Tibial artery (tissue), 4 donors: ENCODE data around the gene RSPH9.

Experiments
- DNase-seq, 2 donors: peaks; one replicate each; pipeline ENCODE4 v3.0.0-alpha.2; 2019
- H3K27ac ChIP-seq, 2 donors: fragments of 200-600 bp; sonication (generic) in 1 of 2; 1 replicate in 1 of 2; 2 replicates in 1 of 2; pipeline ENCODE4 v1.5.1; 2018 to 2019; ENCODE audit warnings: mild to moderate bottlenecking in 1 of 2
- H3K27me3 ChIP-seq, 2 donors: fragments of 200-600 bp; sonication (generic) in 1 of 2; one replicate each; pipeline versions ENCODE4 v1.5.1 to v1.6.0; 2016 to 2019
- H3K36me3 ChIP-seq, 3 donors: fragments of 200-600 bp; sonication (generic) in 2 of 3; one replicate each; pipeline ENCODE4 v1.5.1; 2016 to 2019; ENCODE audit warnings: mild to moderate bottlenecking in 2 of 3
- H3K4me1 ChIP-seq, 4 donors: fragments of 200-600 bp; sonication (generic) in 2 of 4; 1 replicate in 3 of 4; 2 replicates in 1 of 4; pipeline ENCODE4 v1.5.1; 2016 to 2019
- H3K4me3 ChIP-seq, 2 donors: fragments of 200-600 bp; sonication (generic) in 1 of 2; 1 replicate in 1 of 2; 2 replicates in 1 of 2; pipeline ENCODE4 v1.5.1; 2018 to 2019; ENCODE audit warnings: mild to moderate bottlenecking in 2 of 2
- H3K9me3 ChIP-seq, 3 donors: fragments of 200-600 bp; sonication (generic) in 1 of 3; one replicate each; pipeline ENCODE4 v1.5.1; 2016 to 2019
- CTCF ChIP-seq, 2 experiments: fragments of 200-600 bp in 1 of 2; fragments of 450-650 bp in 1 of 2; IDR thresholded peaks; one replicate each; pipeline ENCODE4 v1.5.1; 2017 to 2019; ENCODE audit warnings: antibody characterized with exemption in 2 of 2, mild to moderate bottlenecking in 1 of 2, moderate library complexity in 1 of 2
- intact Hi-C: fragments of 100-400 bp; cut with DNase I; formaldehyde crosslinking; loops from one replicate; pipeline ENCODE4 v1.15.0; 2023; ENCODE audit warnings: low total_unique reads

RSPH9 gene

GRCh38 chr6:43680308-43681200 is 35.7 kb downstream of the RSPH9 start:
- intact Hi-C loops: no loop called here
- no peaks in the 10 kb centered on the region for H3K9me3 ChIP-seq

GRCh38 chr6:43681303-43681702 is 36.5 kb downstream of the RSPH9 start:
- H3K27me3 ChIP-seq: no peaks in the 10 kb centered on the region
- no peaks in the 10 kb centered on the region for H3K9me3 ChIP-seq
- peaks cover 24 to 56% (median 46%) of the 10 kb centered on the region in 3 donors for H3K36me3 ChIP-seq
- no peak overlapping the region for H3K27ac ChIP-seq
- no peak for DNase-seq
- H3K4me3 ChIP-seq: no peak overlapping the region
- no peak for TF ChIP-seq CTCF (IDR thresholded peaks at IDR 0.05)
- peaks cover 0 to 3% (median 2%) of the 10 kb centered on the region in 4 donors for H3K4me1 ChIP-seq
- intact Hi-C loops: no loop called here

More at GRCh38 chr6:43680308-43681200, 35.7 kb downstream of the RSPH9 start:
- no peaks in the 10 kb centered on the region for H3K27me3 ChIP-seq
- H3K4me3 ChIP-seq: no peak overlapping the region
- no peak for TF ChIP-seq CTCF (IDR thresholded peaks at IDR 0.05)
- no peak for DNase-seq
- no peak overlapping the region for H3K27ac ChIP-seq
- H3K36me3 ChIP-seq: peaks cover 28 to 63% (median 53%) of the 10 kb centered on the region in 3 donors
- no peaks in the 10 kb centered on the region for H3K4me1 ChIP-seq

DNA sequence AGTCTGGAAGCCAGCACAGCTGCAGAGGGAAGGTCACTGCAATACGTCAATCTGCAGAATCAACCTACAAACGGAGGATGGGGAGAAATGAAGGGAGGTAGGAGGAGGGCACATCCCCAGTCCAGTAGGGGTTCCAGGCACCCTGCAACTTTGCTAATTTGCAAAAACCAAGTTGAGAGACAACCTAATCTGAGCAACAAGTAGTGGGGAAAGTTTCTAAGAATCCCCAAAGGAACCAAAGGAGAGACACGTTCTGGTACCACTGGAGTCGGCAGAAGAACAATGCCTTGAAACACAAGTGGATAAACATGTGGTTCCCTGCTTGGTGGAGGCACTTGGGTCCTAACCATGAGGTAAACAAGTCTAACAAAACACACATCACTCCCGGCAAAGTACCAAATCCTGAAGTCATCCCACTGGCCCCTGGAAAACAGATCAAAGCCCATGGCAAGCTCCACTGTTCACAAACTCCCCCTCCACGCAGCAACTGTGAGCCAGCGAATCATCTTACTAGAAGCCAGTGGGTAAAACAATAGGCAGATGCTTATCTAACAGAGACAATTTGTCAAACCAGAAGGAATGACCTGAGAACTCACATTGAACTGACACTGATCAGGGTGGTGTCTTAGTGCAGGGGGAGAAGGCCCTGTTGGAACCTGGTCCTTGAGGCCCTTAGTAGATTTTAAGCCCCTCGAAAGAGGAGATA is 38.0 kb downstream of the RSPH9 start:
- H3K4me1 ChIP-seq: peaks cover 0 to 13% (median 8%) of the 10 kb centered on the region in 4 donors
- no peak for DNase-seq
- no peaks in the 10 kb centered on the region for H3K9me3 ChIP-seq
- no peak for TF ChIP-seq CTCF (IDR thresholded peaks at IDR 0.05)
- no peaks in the 10 kb centered on the region for H3K27me3 ChIP-seq
- no peak overlapping the region for H3K4me3 ChIP-seq
- H3K36me3 ChIP-seq: peaks cover 8 to 40% (median 31%) of the 10 kb centered on the region in 3 donors
- intact Hi-C loops: no loop called here
- no peak overlapping the region for H3K27ac ChIP-seq

GRCh38 chr6:43683708-43684455 is 39.0 kb downstream of the RSPH9 start:
- Histone ChIP-seq H3K9me3 (no peaks in the 10 kb centered on the region), H3K36me3 (peaks cover 0 to 30% (median 21%) of the 10 kb centered on the region in 3 donors), H3K27me3 (no peaks in the 10 kb centered on the region), H3K4me1 (peaks cover 0 to 19% (median 11%) of the 10 kb centered on the region in 4 donors), H3K4me3 (no peak overlapping the region), H3K27ac (no peak overlapping the region)
- DNase-seq: no peak
- intact Hi-C loops: no loop called here
- TF ChIP-seq CTCF (IDR thresholded peaks at IDR 0.05): no peak

- TF ChIP-seq CTCF (IDR thresholded peaks at IDR 0.05): no peak
- Histone ChIP-seq H3K36me3 (peaks cover 0 to 4% (median 0%) of the 10 kb centered on the region in 3 donors), H3K27me3 (no peaks in the 10 kb centered on the region), H3K9me3 (no peaks in the 10 kb centered on the region), H3K4me1 (peaks cover 0 to 19% (median 11%) of the 10 kb centered on the region in 4 donors), H3K27ac (peak overlapping the region; percentile 80 to 84), H3K4me3 (peak overlapping the region; percentile 86 to 91)
- intact Hi-C loops: no loop called here
- no peak for DNase-seq
Observed at GRCh38 chr6:43687079-43687436, 42.2 kb downstream of the RSPH9 start.
